H1 (cell line): Measurements from ENCODE around the gene GRIK4. TPM values are rescaled to one million over a fixed set of nuclear protein-coding genes. Genes with fewer than 3 reads are reported as not detected.

ENCODE experiments used
- CTCF ChIA-PET: fragments of 300-600 bp; sonication (Branson Sonifier 250); formaldehyde crosslinking; loops from one replicate; lab custom pipeline; 2021; ENCODE audit not compliant: partially characterized antibody; lab: Charles Lee
- POLR2A ChIA-PET: fragments of 300-600 bp; sonication (Branson Sonifier 250); formaldehyde crosslinking; loops from one replicate; lab custom pipeline; 2021; ENCODE audit warnings: inconsistent platforms; ENCODE audit not compliant: partially characterized antibody; lab: Charles Lee
- DNase-seq, 2 experiments: peaks; one replicate each; pipeline versions ENCODE4 v3.0.0 to v3.0.0-alpha.2; 2010 to 2022; ENCODE audit warnings: low spot score in 2 of 2, low read depth in 1 of 2, mixed read lengths in 1 of 2
- FAIRE-seq: peaks from 2 replicates; lab custom pipeline; 2011; peaks lifted over from hg19 to GRCh38; lab: Jason Lieb, UNC
- H2AFZ ChIP-seq: 2 replicates; pipeline ENCODE4 v1.8.1; 2012; ENCODE audit warnings: low read length, inconsistent platforms
- H2AK5ac ChIP-seq: 2 replicates; pipeline ENCODE4 v1.6.1; 2013; ENCODE audit warnings: low read depth, low read length
- H2BK120ac ChIP-seq: replicated peaks from 2 replicates; pipeline ENCODE3; 2013; ENCODE audit warnings: low read depth, low read length, inconsistent platforms
- H2BK12ac ChIP-seq: 2 replicates; pipeline ENCODE4 v1.6.1; 2013; ENCODE audit warnings: low read depth, low read length
- H2BK15ac ChIP-seq: 2 replicates; pipeline ENCODE4 v1.6.1; 2013; ENCODE audit warnings: low read length
- H2BK20ac ChIP-seq: 2 replicates; pipeline ENCODE4 v1.6.1; 2013; ENCODE audit warnings: low read length
- H2BK5ac ChIP-seq: 2 replicates; pipeline ENCODE4 v1.6.1; 2013; ENCODE audit warnings: low read depth, low read length
- H3K14ac ChIP-seq: 2 replicates; pipeline ENCODE4 v1.6.1; 2013; ENCODE audit warnings: inconsistent platforms; ENCODE audit not compliant: insufficient read length
- H3K18ac ChIP-seq: 2 replicates; pipeline ENCODE4 v1.6.1; 2013; ENCODE audit warnings: low read length; ENCODE audit errors: extremely low read depth
- H3K23ac ChIP-seq: 2 replicates; pipeline ENCODE4 v1.6.1; 2013; ENCODE audit warnings: inconsistent platforms; ENCODE audit not compliant: insufficient read length
- H3K23me2 ChIP-seq: 2 replicates; pipeline ENCODE4 v1.6.1; 2013; ENCODE audit warnings: low read depth, low read length
- H3K27ac ChIP-seq: 2 replicates; pipeline ENCODE4 v1.6.1; 2011; ENCODE audit warnings: low read depth, low read length, inconsistent platforms
- H3K27me3 ChIP-seq, 4 experiments: replicated peaks in 1 of 4; 1 replicate in 1 of 4; 2 replicates in 3 of 4; pipeline versions ENCODE4 v1.6.1 to v1.8.1; 2011 to 2013; ENCODE audit warnings: low read length in 3 of 4, mild to moderate bottlenecking in 3 of 4, inconsistent platforms in 2 of 4, mixed read lengths in 2 of 4, moderate library complexity in 1 of 4; ENCODE audit not compliant: control insufficient read depth in 3 of 4, insufficient read depth in 3 of 4; ENCODE audit errors: extremely low read depth in 1 of 4
- H3K36me3 ChIP-seq, 4 experiments: 2 replicates each; pipeline versions ENCODE4 v1.6.1 to v1.8.1; 2011 to 2013; ENCODE audit warnings: mild to moderate bottlenecking in 4 of 4, low read length in 3 of 4, moderate library complexity in 2 of 4, control low read depth in 1 of 4, inconsistent platforms in 1 of 4; ENCODE audit not compliant: insufficient read depth in 4 of 4, control insufficient read depth in 2 of 4
- H3K4ac ChIP-seq: replicated peaks from 2 replicates; pipeline ENCODE3; 2013; ENCODE audit warnings: low read length, low read depth, mixed read lengths, inconsistent platforms; ENCODE audit not compliant: insufficient read length
- H3K4me1 ChIP-seq, 4 experiments: replicated peaks in 1 of 4; 1 replicate in 1 of 4; 2 replicates in 3 of 4; pipeline versions ENCODE4 v1.6.1 to v1.8.1; 2011 to 2013; ENCODE audit warnings: low read length in 3 of 4, inconsistent platforms in 2 of 4, mixed read lengths in 1 of 4; ENCODE audit not compliant: insufficient read depth in 4 of 4, control insufficient read depth in 3 of 4
- H3K4me2 ChIP-seq, 2 experiments: 2 replicates each; pipeline versions ENCODE4 v1.6.1 to v1.8.1; 2011 to 2013; ENCODE audit warnings: low read depth in 2 of 2, low read length in 2 of 2, control low read depth in 1 of 2, inconsistent platforms in 1 of 2, mild to moderate bottlenecking in 1 of 2; ENCODE audit not compliant: insufficient read depth in 1 of 2
- H3K4me3 ChIP-seq, 4 experiments: fragments of 200-600, 300-600 bp in 1 of 4; sonication (generic), shearing (Covaris generic), sonication (Bioruptor Twin) in 1 of 4; 2 replicates each; pipeline versions ENCODE4 v1.5.1 to v1.8.1; 2011 to 2016; ENCODE audit warnings: low read length in 4 of 4, low read depth in 3 of 4, control low read depth in 2 of 4, inconsistent platforms in 2 of 4, mild to moderate bottlenecking in 2 of 4, mixed read lengths in 1 of 4, moderate library complexity in 1 of 4; ENCODE audit not compliant: insufficient read depth in 2 of 4; ENCODE audit errors: extremely low read depth in 1 of 4
- H3K56ac ChIP-seq: replicated peaks from 2 replicates; pipeline ENCODE3; 2013; ENCODE audit warnings: low read depth, mild to moderate bottlenecking, mixed read lengths, low read length, inconsistent platforms; ENCODE audit not compliant: insufficient read length
- H3K79me1 ChIP-seq: 2 replicates; pipeline ENCODE4 v1.6.1; 2013; ENCODE audit warnings: low read depth, low read length, control low read depth
- H3K79me2 ChIP-seq, 2 experiments: 2 replicates each; pipeline versions ENCODE4 v1.6.1 to v1.8.1; 2012 to 2013; ENCODE audit warnings: low read length in 2 of 2, mild to moderate bottlenecking in 2 of 2, inconsistent platforms in 1 of 2; ENCODE audit not compliant: insufficient read depth in 2 of 2, control insufficient read depth in 1 of 2
- H3K9ac ChIP-seq, 4 experiments: replicated peaks in 1 of 4; 1 replicate in 1 of 4; 2 replicates in 3 of 4; pipeline versions ENCODE4 v1.6.1 to v1.8.1; 2011 to 2013; ENCODE audit warnings: low read depth in 3 of 4, low read length in 3 of 4, control low read depth in 2 of 4, mild to moderate bottlenecking in 2 of 4, moderate library complexity in 2 of 4, inconsistent platforms in 1 of 4; ENCODE audit errors: extremely low read depth in 1 of 4
- H3K9me3 ChIP-seq, 2 experiments: 2 replicates each; pipeline versions ENCODE4 v1.6.1 to v1.8.1; 2012 to 2013; ENCODE audit warnings: mild to moderate bottlenecking in 2 of 2, moderate library complexity in 2 of 2, control low read depth in 1 of 2, inconsistent platforms in 1 of 2, low read depth in 1 of 2, low read length in 1 of 2, mixed read lengths in 1 of 2; ENCODE audit not compliant: insufficient read depth in 2 of 2
- H4K20me1 ChIP-seq, 2 experiments: replicated peaks in 1 of 2; 2 replicates each; pipeline versions ENCODE3 to v1.8.1; 2011 to 2013; ENCODE audit warnings: inconsistent platforms in 2 of 2, low read length in 2 of 2, mild to moderate bottlenecking in 1 of 2; ENCODE audit not compliant: insufficient read depth in 2 of 2, control insufficient read depth in 1 of 2
- H4K5ac ChIP-seq: 2 replicates; pipeline ENCODE4 v1.6.1; 2013; ENCODE audit warnings: low read length, low read depth, mixed read lengths, inconsistent platforms; ENCODE audit not compliant: insufficient read length
- H4K8ac ChIP-seq: 2 replicates; pipeline ENCODE4 v1.8.0; 2013; ENCODE audit warnings: mild to moderate bottlenecking, moderate library complexity, low read length, inconsistent platforms; ENCODE audit not compliant: insufficient read depth; ENCODE audit errors: extremely low read depth
- H4K91ac ChIP-seq: replicated peaks from 2 replicates; pipeline ENCODE3; 2013; ENCODE audit warnings: low read length, mixed read lengths, inconsistent platforms; ENCODE audit not compliant: insufficient read length
- ASH2L ChIP-seq: fragments of 200-600, 300-600 bp; sonication (generic); IDR thresholded peaks from one replicate; pipeline ENCODE4 v1.7.1; 2017; ENCODE audit warnings: low read length
- CREB1 ChIP-seq: IDR thresholded peaks from 2 replicates; pipeline ENCODE4 v1.6.1; 2012; ENCODE audit warnings: inconsistent platforms
- KDM1A ChIP-seq: fragments of 200-600, 300-600 bp; sonication (generic); IDR thresholded peaks from 2 replicates; pipeline ENCODE4 v1.7.1; 2016; ENCODE audit warnings: mild to moderate bottlenecking, low read length, borderline replicate concordance
- SIN3A ChIP-seq, 2 experiments: IDR thresholded peaks in 1 of 2; conservative IDR thresholded peaks in 1 of 2; 2 replicates each; pipeline ENCODE4 v1.6.1; 2011 to 2012; ENCODE audit warnings: low read length in 2 of 2, improper control_type of control experiment in 1 of 2, low read depth in 1 of 2, mild to moderate bottlenecking in 1 of 2
- SIRT6 ChIP-seq: IDR thresholded peaks from one replicate; pipeline ENCODE4 v1.7.1; 2012; ENCODE audit warnings: low read length, inconsistent platforms
- SP2 ChIP-seq: IDR thresholded peaks from 2 replicates; pipeline ENCODE4 v1.6.1; 2012; ENCODE audit warnings: mild to moderate bottlenecking, low read length, inconsistent platforms
- SRF ChIP-seq: IDR thresholded peaks from 2 replicates; pipeline ENCODE4 v1.6.1; 2011; ENCODE audit warnings: mild to moderate bottlenecking, low read depth, low read length, moderate library complexity
- ZNF274 ChIP-seq: IDR thresholded peaks from 2 replicates; pipeline ENCODE4 v1.7.0; 2012; ENCODE audit warnings: low read length, borderline replicate concordance; ENCODE audit errors: extremely low read depth
- WGBS, 2 experiments: shearing (Covaris generic) in 1 of 2; methylation state at CpG; one replicate each; pipeline versions ENCODE4 v1.1.6 to v1.1.7; 2013 to 2015; ENCODE audit warnings: low lambda C conversion rate in 2 of 2, mixed read lengths in 2 of 2, inconsistent platforms in 1 of 2, low coverage in 1 of 2, missing lambda C conversion rate in 1 of 2; ENCODE audit not compliant: insufficient replicate concordance in 2 of 2, insufficient coverage in 1 of 2, insufficient read length in 1 of 2; ENCODE audit errors: extremely low coverage in 1 of 2, missing lambda C conversion rate in 1 of 2; 5-methylcytosine and 5-hydroxymethylcytosine counted together
- polyA plus RNA-seq, 7 experiments: library from polyadenylated mRNA; depleted of rRNA in 3 of 7; stranded (reverse) in 5 of 7; unstranded in 2 of 7; fragments of >200 nt in 5 of 7; fragments of 200-250 nt in 2 of 7; gene quantifications; 1 replicate in 5 of 7; 2 replicates in 1 of 7; 4 replicates in 1 of 7; pipeline versions ENCODE4 v1.2.1 to v1.2.3, GENCODE V29; 2011 to 2013; ENCODE audit warnings: missing spikeins in 2 of 7, mixed read lengths in 2 of 7
- total RNA-seq: library from RNA; stranded (reverse); fragmentation: NEBNext Ultra II Directional; extraction: Animal tissue kit (Norgen Biotek cat#: 25700); gene quantifications from 2 replicates; pipeline ENCODE4 v1.2.1, GENCODE V29; 2021
- TF ChIP-seq, protein P1 (sequence below): IDR thresholded peaks from 2 replicates; pipeline ENCODE4 v1.6.1; 2012; ENCODE audit warnings: inconsistent platforms

GRIK4 gene
- total and polyA plus RNA-seq, 2 of the 8 experiments (the other 6 are each of a cell fraction or from before 2014, with no cell fraction given), result 1.2 to 2.9 TPM

DNA sequence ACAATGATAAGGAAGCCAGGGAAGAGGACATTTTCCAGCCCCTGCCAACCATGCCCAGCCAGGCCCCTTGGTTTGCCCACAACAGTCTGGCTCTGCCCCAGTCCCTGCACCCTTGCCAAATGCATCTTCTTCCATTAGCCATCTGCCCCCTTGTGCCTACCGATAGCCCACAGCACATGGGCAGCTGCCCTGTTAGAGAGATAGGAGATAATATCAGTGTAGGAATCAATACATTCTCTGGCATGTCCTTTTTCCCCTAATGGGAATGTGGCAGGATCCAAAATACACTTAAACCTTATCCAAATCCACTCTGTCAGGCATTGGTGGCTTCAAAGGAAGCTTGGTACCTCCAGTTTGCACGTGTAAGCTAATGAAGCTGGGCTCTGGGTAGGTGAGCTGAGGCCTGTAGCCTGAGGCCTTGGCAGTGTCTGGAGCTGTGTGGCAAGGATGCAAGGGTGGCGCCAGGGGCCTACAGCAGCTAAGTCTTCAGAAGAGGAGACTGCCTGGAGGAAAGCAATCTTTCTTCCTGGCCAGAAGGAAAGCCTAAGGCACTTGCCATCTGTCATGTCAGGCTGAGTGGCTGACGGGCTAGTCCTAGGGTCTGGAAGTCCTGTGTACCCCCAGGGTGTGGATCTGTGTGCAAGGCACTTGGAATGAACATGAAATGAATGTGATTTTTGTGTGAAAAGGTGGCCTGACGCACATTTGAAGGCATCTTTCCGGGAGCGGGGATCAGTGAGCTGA, 348.2 kb downstream of the GRIK4 start:
- Histone ChIP-seq H2BK12ac (no peak overlapping the region), H4K91ac (no peak overlapping the region), H2AK5ac (no peak overlapping the region), H3K23ac (no peak overlapping the region), H3K4me3 (no peak overlapping the region), H3K79me2 (no peaks in the 10 kb centered on the region), H2BK20ac (no peak overlapping the region), H3K9ac (no peak overlapping the region), H3K4me1 (peaks cover 0 to 3% (median 0%) of the 10 kb centered on the region in 4 experiments; a peak in 1 of 7 replicates), H3K4ac (no peak overlapping the region), H4K8ac (no peak overlapping the region), H3K27ac (no peak overlapping the region), H2BK120ac (no peak overlapping the region), H3K23me2 (no peaks in the 10 kb centered on the region), H2BK15ac (no peak overlapping the region), H3K18ac (no peak overlapping the region), H4K20me1 (no peaks in the 10 kb centered on the region), H2AFZ (no peak overlapping the region), H3K27me3 (no peaks in the 10 kb centered on the region), H3K56ac (no peak overlapping the region), H2BK5ac (no peak overlapping the region), H3K9me3 (no peaks in the 10 kb centered on the region), H3K4me2 (no peak overlapping the region), H3K79me1 (no peaks in the 10 kb centered on the region), H3K14ac (no peak overlapping the region), H3K36me3 (no peaks in the 10 kb centered on the region), H4K5ac (no peak overlapping the region)
- WGBS, 2 experiments, result 89% methylated on average over 7 of the region's 7 CpGs; no CpG with 5 or more reads in 1 of the 2 experiments
- TF ChIP-seq KDM1A (no peak), ASH2L (no peak), CREB1 (no peak), ZNF274 (no peak), SP2 (no peak), SIRT6 (no peak), SRF (no peak), SIN3A (conservative IDR thresholded peaks at IDR 0.05 in 1 of 2, IDR thresholded peaks at IDR 0.05 in 1 of 2; ENCODE audit: low read depth in 1 of 2, low read length in 2 of 2) (no peak)
- TF ChIP-seq, protein P1, sequence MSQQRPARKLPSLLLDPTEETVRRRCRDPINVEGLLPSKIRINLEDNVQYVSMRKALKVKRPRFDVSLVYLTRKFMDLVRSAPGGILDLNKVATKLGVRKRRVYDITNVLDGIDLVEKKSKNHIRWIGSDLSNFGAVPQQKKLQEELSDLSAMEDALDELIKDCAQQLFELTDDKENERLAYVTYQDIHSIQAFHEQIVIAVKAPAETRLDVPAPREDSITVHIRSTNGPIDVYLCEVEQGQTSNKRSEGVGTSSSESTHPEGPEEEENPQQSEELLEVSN, result no peak
- DNase-seq, result no peak
- ChIA-PET CTCF (interaction anchor here (0.9 to 1.8 kb wide), 7 partner anchors 34 to 174 kb away, joined by 3 to 6 read pairs (median 5); no protein-coding TSS in a partner anchor), POLR2A (interaction anchor here (1.1 kb wide), 1 partner anchor 21 kb away, joined by 3 read pairs; no protein-coding TSS in a partner anchor)
- no peak for FAIRE-seq
